Ectodermal cell (in vitro differentiated cells): ENCODE data around the gene TNFRSF17.
"Not testable (repeated sequence)": the region's sequence is repeated elsewhere in the genome, so short reads cannot be mapped to it uniquely, and the experiment has no call there.

ENCODE experiments used
- H3K27ac ChIP-seq: 2 replicates; pipeline ENCODE4 v1.7.0; 2013; ENCODE audit warnings: mild to moderate bottlenecking, low read depth, low read length; ENCODE audit not compliant: insufficient read depth, poor library complexity, severe bottlenecking
- H3K27me3 ChIP-seq: 2 replicates; pipeline ENCODE4 v1.7.0; 2013; ENCODE audit warnings: mild to moderate bottlenecking, low read length; ENCODE audit not compliant: insufficient read depth, control insufficient read depth, poor library complexity, severe bottlenecking
- H3K36me3 ChIP-seq: one replicate; pipeline ENCODE4 v1.7.0; 2013; ENCODE audit warnings: low read length; ENCODE audit not compliant: control insufficient read depth, insufficient read depth
- H3K4me1 ChIP-seq: one replicate; pipeline ENCODE4 v1.7.0; 2013; ENCODE audit warnings: low read length; ENCODE audit not compliant: control insufficient read depth, insufficient read depth
- H3K4me3 ChIP-seq: 2 replicates; pipeline ENCODE4 v1.7.0; 2013; ENCODE audit warnings: low read depth, low read length, control low read depth; ENCODE audit not compliant: insufficient read depth
- H3K9me3 ChIP-seq: 2 replicates; pipeline ENCODE4 v1.7.0; 2013; ENCODE audit warnings: mild to moderate bottlenecking, low read length, moderate library complexity; ENCODE audit not compliant: control insufficient read depth
- WGBS, 2 experiments: methylation state at CpG; one replicate each; pipeline ENCODE4 v1.1.7; 2013; ENCODE audit warnings: missing lambda C conversion rate in 2 of 2; 5-methylcytosine and 5-hydroxymethylcytosine counted together

The TNFRSF17 gene

GRCh38 chr16:11950388-11950787 is 14.6 kb upstream of the TNFRSF17 start:
- Histone ChIP-seq H3K36me3 (no peaks in the 10 kb centered on the region), H3K27ac (no peak overlapping the region), H3K4me3 (no peak overlapping the region), H3K9me3 (no peaks in the 10 kb centered on the region), H3K27me3 (no peaks in the 10 kb centered on the region), H3K4me1 (no peaks in the 10 kb centered on the region)
- WGBS, 2 experiments: 91% methylated on average over 5 of the region's 5 CpGs

GRCh38 chr16:11953576-11953975 is 11.4 kb upstream of the TNFRSF17 start:
- H3K9me3 ChIP-seq, H3K27me3 ChIP-seq, H3K4me1 ChIP-seq, H3K4me3 ChIP-seq, H3K27ac ChIP-seq, H3K36me3 ChIP-seq: not testable (repeated sequence)
- WGBS, 2 experiments: 91 to 93% methylated on average over 7 to 8 of the region's 8 CpGs

GRCh38 chr16:11955713-11956123 is 9.3 kb upstream of the TNFRSF17 start:
- Histone ChIP-seq H3K27me3 (no peaks in the 10 kb centered on the region), H3K9me3 (no peaks in the 10 kb centered on the region), H3K4me1 (no peaks in the 10 kb centered on the region), H3K4me3 (no peak overlapping the region), H3K36me3 (no peaks in the 10 kb centered on the region), H3K27ac (no peak overlapping the region)
- 80 to 81% methylated on average over 8 of the region's 8 CpGs for WGBS, 2 experiments

GRCh38 chr16:11956558-11956957 is 8.5 kb upstream of the TNFRSF17 start:
- no peak overlapping the region for H3K27ac ChIP-seq
- H3K4me1 ChIP-seq: no peaks in the 10 kb centered on the region
- no peaks in the 10 kb centered on the region for H3K27me3 ChIP-seq
- H3K36me3 ChIP-seq: no peaks in the 10 kb centered on the region
- H3K9me3 ChIP-seq: no peaks in the 10 kb centered on the region
- 82 to 92% methylated on average over 2 of the region's 2 CpGs for WGBS, 2 experiments
- no peak overlapping the region for H3K4me3 ChIP-seq

GRCh38 chr16:11957591-11958395 is 7.2 kb upstream of the TNFRSF17 start:
- no peaks in the 10 kb centered on the region for H3K9me3 ChIP-seq
- H3K27ac ChIP-seq: no peak overlapping the region
- H3K27me3 ChIP-seq: no peaks in the 10 kb centered on the region
- 93% methylated on average over 10 of the region's 10 CpGs for WGBS, 2 experiments
- H3K36me3 ChIP-seq: no peaks in the 10 kb centered on the region
- no peaks in the 10 kb centered on the region for H3K4me1 ChIP-seq
- no peak overlapping the region for H3K4me3 ChIP-seq

- H3K27me3 ChIP-seq, H3K9me3 ChIP-seq, H3K27ac ChIP-seq, H3K36me3 ChIP-seq, H3K4me3 ChIP-seq, H3K4me1 ChIP-seq: not testable (repeated sequence)
- WGBS, 2 experiments: 95 to 96% methylated on average over 5 of the region's 5 CpGs
These were observed 2.6 kb upstream of the TNFRSF17 start for GRCh38 chr16:11962457-11962856.

- not testable (repeated sequence) for H3K36me3 ChIP-seq, H3K9me3 ChIP-seq, H3K27ac ChIP-seq, H3K4me3 ChIP-seq, H3K27me3 ChIP-seq, H3K4me1 ChIP-seq
- WGBS, 2 experiments: 93 to 94% methylated on average over 11 of the region's 11 CpGs
These were observed 2.0 kb upstream of the TNFRSF17 start for GRCh38 chr16:11962978-11963377.

GRCh38 chr16:11963706-11964105 is 1.3 kb upstream of the TNFRSF17 start:
- H3K27ac ChIP-seq: no peak overlapping the region
- no peaks in the 10 kb centered on the region for H3K9me3 ChIP-seq
- H3K36me3 ChIP-seq: no peaks in the 10 kb centered on the region
- H3K27me3 ChIP-seq: no peaks in the 10 kb centered on the region
- no peak overlapping the region for H3K4me3 ChIP-seq
- no peaks in the 10 kb centered on the region for H3K4me1 ChIP-seq
- WGBS, 2 experiments: 89 to 95% methylated on average over 6 of the region's 6 CpGs

- 91 to 93% methylated on average over 4 to 7 of the region's 7 CpGs for WGBS, 2 experiments
- Histone ChIP-seq H3K9me3 (no peaks in the 10 kb centered on the region), H3K4me1 (no peaks in the 10 kb centered on the region), H3K4me3 (no peak overlapping the region), H3K27me3 (no peaks in the 10 kb centered on the region), H3K36me3 (no peaks in the 10 kb centered on the region), H3K27ac (no peak overlapping the region)
These were observed 1.2 kb downstream of the TNFRSF17 start for GRCh38 chr16:11966173-11966572.

GRCh38 chr16:11967195-11967911 is 2.3 kb downstream of the TNFRSF17 start:
- whole genome bisulfite sequencing, 2 experiments: 88 to 90% methylated on average over 17 of the region's 17 CpGs
- no peak overlapping the region for H3K4me3 ChIP-seq
- no peaks in the 10 kb centered on the region for H3K36me3 ChIP-seq
- H3K27ac ChIP-seq: no peak overlapping the region
- no peaks in the 10 kb centered on the region for H3K4me1 ChIP-seq
- no peaks in the 10 kb centered on the region for H3K9me3 ChIP-seq
- H3K27me3 ChIP-seq: no peaks in the 10 kb centered on the region
